Esophagus (tissue), 2 donors: ENCODE data around the gene ANXA3. TPM values are rescaled to one million over a fixed set of nuclear protein-coding genes. Genes with fewer than 3 reads are reported as not detected.
"Not testable (repeated sequence)": the region's sequence is repeated elsewhere in the genome, so short reads cannot be mapped to it uniquely, and the experiment has no call there.

Experiments used
- H3K27ac ChIP-seq, 2 donors: one replicate each; pipeline ENCODE4 v1.5.1; 2013; ENCODE audit warnings: low read depth in 2 of 2, mild to moderate bottlenecking in 2 of 2, inconsistent platforms in 1 of 2, low read length in 1 of 2, moderate library complexity in 1 of 2
- H3K27me3 ChIP-seq, 2 donors: one replicate each; pipeline ENCODE4 v1.6.1; 2013; ENCODE audit warnings: low read length in 2 of 2, control low read depth in 1 of 2, mild to moderate bottlenecking in 1 of 2; ENCODE audit not compliant: insufficient read depth in 2 of 2, control insufficient read depth in 1 of 2
- H3K36me3 ChIP-seq, 2 donors: one replicate each; pipeline ENCODE4 v1.6.1; 2013; ENCODE audit warnings: low read length in 1 of 2; ENCODE audit not compliant: control insufficient read depth in 2 of 2, insufficient read depth in 2 of 2
- H3K4me1 ChIP-seq, 2 donors: one replicate each; pipeline ENCODE4 v1.6.1; 2013; ENCODE audit warnings: low read length in 1 of 2; ENCODE audit not compliant: control insufficient read depth in 2 of 2, insufficient read depth in 2 of 2
- H3K4me3 ChIP-seq, 2 donors: one replicate each; pipeline ENCODE4 v1.5.1; 2013; ENCODE audit warnings: low read length in 2 of 2, mild to moderate bottlenecking in 2 of 2, low read depth in 1 of 2, moderate library complexity in 1 of 2
- H3K9me3 ChIP-seq, 2 donors: one replicate each; pipeline ENCODE4 v1.6.1; 2013; ENCODE audit warnings: mild to moderate bottlenecking in 2 of 2, low read depth in 1 of 2, low read length in 1 of 2, moderate library complexity in 1 of 2; ENCODE audit not compliant: control insufficient read depth in 2 of 2, insufficient read depth in 1 of 2
- WGBS, 2 donors: extraction: QIAGEN DNeasy Blood & Tissue Kit; methylation state at CpG; one replicate each; pipeline ENCODE4 v1.1.7; 2013; 5-methylcytosine and 5-hydroxymethylcytosine counted together
- polyA plus RNA-seq, 2 donors: library from polyadenylated mRNA; stranded (reverse); fragments of 200-250 nt; gene quantifications; one replicate each; pipeline ENCODE4 v1.2.3, GENCODE V29; 2013
- donor health status: healthy with polysubstance abuse.
- donor health status: Bipolar disorder and iron deficiency.

Gene ANXA3
- polyA plus RNA-seq, 2 donors, result 80.6 to 140 TPM

DNA sequence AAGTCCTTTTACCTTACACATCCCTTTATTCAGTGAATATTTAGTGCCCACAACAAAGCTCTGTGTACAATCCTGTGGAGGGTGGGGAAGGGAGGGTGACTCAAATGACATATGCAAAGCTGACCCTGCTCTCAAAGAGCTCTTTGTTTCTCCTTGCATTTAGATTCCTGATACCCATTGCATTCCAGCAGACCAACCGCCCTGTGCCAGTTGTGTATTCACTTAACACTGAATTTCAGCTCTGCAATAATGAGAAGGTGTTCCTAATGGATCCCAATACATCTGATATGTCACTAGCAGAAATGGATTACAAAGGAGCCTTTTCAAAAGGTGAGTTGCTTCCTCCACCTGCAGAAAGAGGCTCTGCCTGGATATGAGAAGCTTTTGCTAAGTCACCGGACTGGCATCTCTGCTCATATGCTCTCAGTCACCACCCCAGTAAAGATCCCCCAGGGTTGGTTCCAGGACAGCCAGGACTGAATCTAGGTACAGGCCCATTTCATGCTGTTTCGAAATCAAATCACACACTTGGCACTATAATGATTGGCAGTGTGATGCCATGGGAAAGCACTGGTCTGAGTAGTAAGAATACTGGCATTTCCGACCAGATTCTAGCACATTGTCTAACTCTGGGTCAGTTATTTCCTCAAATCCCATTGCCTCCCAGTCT lies 17.1 kb upstream of the ANXA3 start:
- Histone ChIP-seq H3K4me1 (no peaks in the 10 kb centered on the region), H3K27ac (no peak overlapping the region), H3K27me3 (no peaks in the 10 kb centered on the region), H3K4me3 (no peak overlapping the region), H3K36me3 (no peaks in the 10 kb centered on the region), H3K9me3 (no peaks in the 10 kb centered on the region)
- 80 to 84% methylated on average over 4 of the region's 4 CpGs for WGBS, 2 donors

DNA sequence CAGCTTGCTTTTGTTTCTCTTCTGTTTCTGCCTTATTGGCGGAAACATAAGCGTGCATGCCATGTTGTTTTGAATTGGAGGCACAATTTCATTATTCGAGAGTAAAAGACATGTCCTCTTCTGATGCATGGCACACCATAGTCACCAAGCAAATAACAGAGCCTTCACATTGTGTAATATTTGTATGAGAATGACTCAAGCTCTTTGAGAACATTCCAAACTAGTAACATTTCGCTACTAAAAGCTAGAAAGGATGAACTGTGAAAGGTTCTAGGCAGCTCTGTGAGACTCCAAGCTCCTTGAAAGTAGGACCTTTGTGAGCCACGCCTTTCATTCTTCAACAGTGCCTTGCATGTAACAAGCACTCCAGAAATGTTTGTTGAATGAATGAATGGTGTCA lies 9.2 kb upstream of the ANXA3 start:
- H3K27me3 ChIP-seq, result no peaks in the 10 kb centered on the region
- peaks cover 0 to 3% of the 10 kb centered on the region in 2 donors for H3K4me1 ChIP-seq
- WGBS, 2 donors, result 85 to 86% methylated on average over 5 of the region's 5 CpGs
- no peaks in the 10 kb centered on the region for H3K9me3 ChIP-seq
- no peak overlapping the region for H3K27ac ChIP-seq
- H3K36me3 ChIP-seq, result no peaks in the 10 kb centered on the region
- H3K4me3 ChIP-seq, result no peak overlapping the region

DNA sequence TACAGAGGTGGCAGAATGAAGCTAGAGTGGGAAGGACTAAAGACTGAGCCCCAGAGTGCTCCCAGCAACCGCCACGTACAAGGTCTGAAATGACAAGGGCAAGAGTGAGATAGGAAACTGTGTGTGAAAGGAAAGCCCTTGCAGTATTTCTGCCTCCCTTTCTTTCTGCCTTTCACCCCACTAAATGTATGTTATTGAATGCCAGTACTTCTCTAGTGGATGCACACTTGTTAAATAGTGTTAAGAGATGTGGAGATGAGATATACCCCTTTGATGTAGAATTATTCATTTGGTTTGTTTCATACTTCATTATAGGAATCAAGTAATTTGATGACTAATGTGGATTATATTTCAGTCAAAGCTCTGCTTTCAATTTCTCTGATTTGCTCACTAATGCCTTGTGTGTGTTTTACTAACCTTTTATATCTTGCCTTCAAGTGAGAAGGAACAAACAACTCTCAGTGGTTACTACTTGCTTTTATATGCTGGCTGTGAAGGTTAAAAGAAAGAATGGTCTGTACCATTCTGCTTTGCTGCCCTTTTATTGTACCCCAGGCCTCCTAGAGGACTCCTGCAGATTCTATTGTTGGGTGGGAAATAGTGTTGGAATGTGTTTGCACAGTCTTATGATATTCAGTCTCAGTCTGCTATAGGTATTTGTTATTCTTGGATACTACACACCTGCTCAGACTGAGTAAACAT lies 8.0 kb upstream of the ANXA3 start:
- WGBS, 2 donors, result 76 to 78% methylated on average over 2 of the region's 2 CpGs
- Histone ChIP-seq H3K27ac (no peak overlapping the region), H3K9me3 (no peaks in the 10 kb centered on the region)

DNA sequence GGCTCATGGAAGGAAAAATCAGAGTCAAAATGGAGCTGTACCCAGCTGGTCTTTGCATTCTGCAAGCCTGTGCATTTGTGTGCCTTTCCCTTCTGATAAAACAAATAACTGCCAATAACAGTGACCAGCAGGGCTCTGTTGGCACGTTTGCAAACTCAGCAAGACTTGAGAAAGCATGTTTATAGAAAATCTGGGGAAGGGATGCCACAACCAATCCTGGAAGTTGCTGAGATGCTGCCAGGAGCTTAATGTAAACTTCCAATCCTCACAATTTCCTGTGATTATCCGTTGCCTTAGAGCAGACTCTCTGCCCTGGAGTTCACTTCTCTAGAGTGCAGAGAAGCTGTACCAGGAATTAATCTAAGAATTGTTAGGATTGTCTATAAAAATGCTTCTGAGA lies 6.9 kb upstream of the ANXA3 start:
- Histone ChIP-seq H3K9me3 (no peaks in the 10 kb centered on the region), H3K27ac (no peak overlapping the region), H3K27me3 (no peaks in the 10 kb centered on the region), H3K4me3 (no peak overlapping the region), H3K36me3 (no peaks in the 10 kb centered on the region), H3K4me1 (peaks cover 0 to 3% of the 10 kb centered on the region in 2 donors)
- WGBS, 2 donors, result 32 to 50% methylated on average over 2 of the region's 2 CpGs

More for the DNA sequence above, 8.0 kb upstream of the ANXA3 start:
- Histone ChIP-seq H3K4me1 (peaks cover 0 to 3% of the 10 kb centered on the region in 2 donors), H3K36me3 (no peaks in the 10 kb centered on the region), H3K27me3 (no peaks in the 10 kb centered on the region), H3K4me3 (no peak overlapping the region)

DNA sequence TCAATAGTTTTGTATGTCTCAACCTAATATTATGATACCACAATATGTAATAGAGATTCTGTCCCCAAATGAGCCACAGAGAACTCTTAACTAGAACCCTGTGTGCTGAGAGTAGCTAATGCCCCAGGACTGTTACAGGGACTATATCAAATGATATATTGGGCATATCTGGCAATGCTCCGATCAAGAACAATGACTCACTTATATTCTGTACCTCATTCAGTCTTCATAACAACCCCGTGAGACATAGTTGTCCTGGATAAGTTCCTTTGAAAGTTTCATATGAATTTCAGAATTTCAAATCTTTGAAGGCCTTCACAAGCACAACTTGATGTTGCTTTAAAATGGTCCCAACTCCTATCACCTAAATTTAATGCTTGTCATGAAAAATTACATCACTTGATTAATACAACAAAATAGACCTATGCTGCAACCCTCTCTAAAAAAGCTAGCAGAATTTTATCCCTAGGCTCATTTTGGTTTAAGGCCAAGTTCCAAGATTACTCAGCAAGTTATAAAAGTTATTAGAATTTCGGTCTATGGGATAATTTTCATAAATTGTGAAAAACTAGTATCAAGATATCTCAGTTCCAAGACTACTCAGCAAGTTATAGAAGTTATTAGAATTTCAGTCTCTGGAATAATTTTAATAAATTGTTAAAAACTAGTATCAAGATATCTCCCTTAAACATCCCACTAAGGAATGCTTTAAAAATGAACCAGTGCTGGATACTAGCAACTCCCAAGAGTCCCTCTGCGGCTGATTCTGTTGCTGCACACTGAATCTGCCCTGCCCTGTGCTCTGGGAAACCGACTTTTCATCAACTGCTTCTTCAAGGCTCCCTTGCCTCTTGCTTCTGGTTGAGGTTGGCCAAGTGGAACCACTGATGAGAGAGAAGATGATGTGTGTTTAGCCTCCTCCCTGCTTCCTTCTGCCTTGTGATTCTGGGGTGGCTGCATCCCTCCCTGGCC lies 6.0 kb upstream of the ANXA3 start:
- H3K36me3 ChIP-seq, result no peaks in the 10 kb centered on the region
- H3K27me3 ChIP-seq, result no peaks in the 10 kb centered on the region
- H3K4me1 ChIP-seq, result peaks cover 0 to under 1% of the 10 kb centered on the region in 2 donors
- H3K27ac ChIP-seq, result no peak overlapping the region
- H3K9me3 ChIP-seq, result no peaks in the 10 kb centered on the region
- 72 to 77% methylated on average over 5 of the region's 5 CpGs for whole genome bisulfite sequencing, 2 donors
- H3K4me3 ChIP-seq, result no peak overlapping the region

DNA sequence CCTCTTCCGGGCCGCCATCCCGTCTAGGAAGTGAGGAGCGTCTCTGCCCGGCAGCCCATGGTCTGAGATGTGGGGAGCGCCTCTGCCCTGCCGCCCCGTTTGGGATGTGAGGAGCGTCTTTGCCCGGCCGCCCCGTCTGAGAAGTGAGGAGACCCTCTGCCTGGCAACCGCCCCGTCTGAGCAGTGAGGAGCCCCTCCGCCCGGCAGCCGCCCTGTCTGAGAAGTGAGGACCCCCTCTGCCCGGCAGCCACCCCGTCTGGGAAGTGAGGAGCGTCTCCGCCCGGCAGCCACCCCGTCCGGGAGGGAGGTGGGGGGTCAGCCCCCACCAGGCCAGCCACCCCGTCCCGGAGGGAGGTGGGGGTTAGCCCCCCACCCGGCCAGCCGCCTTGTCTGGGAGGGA lies 3.7 kb upstream of the ANXA3 start:
- H3K4me3 ChIP-seq, H3K27me3 ChIP-seq, H3K4me1 ChIP-seq, H3K27ac ChIP-seq, H3K9me3 ChIP-seq, H3K36me3 ChIP-seq: not testable (repeated sequence)
- 92 to 93% methylated on average over 27 to 28 of the region's 28 CpGs for WGBS, 2 donors

DNA sequence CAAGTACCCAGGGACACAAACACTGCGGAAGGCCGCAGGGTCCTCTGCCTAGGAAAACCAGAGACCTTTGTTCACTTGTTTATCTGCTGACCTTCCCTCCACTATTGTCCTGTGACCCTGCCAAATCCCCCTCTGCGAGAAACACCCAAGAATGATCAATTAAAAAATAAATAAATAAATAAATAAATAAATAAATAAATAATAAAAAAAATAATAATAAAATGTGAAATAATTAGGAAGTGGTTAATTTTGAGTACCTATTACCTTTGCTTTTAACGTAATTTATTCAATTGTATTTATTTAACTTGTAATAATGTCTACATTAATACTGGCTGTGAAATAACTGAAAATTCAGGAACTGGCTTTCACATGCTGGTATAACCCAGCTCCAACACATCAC lies 2.7 kb upstream of the ANXA3 start:
- H3K27ac ChIP-seq, H3K36me3 ChIP-seq, H3K4me1 ChIP-seq, H3K4me3 ChIP-seq, H3K27me3 ChIP-seq, H3K9me3 ChIP-seq: not testable (repeated sequence)
- WGBS, 2 donors, result 96 to 97% methylated on average over 2 of the region's 4 CpGs

DNA sequence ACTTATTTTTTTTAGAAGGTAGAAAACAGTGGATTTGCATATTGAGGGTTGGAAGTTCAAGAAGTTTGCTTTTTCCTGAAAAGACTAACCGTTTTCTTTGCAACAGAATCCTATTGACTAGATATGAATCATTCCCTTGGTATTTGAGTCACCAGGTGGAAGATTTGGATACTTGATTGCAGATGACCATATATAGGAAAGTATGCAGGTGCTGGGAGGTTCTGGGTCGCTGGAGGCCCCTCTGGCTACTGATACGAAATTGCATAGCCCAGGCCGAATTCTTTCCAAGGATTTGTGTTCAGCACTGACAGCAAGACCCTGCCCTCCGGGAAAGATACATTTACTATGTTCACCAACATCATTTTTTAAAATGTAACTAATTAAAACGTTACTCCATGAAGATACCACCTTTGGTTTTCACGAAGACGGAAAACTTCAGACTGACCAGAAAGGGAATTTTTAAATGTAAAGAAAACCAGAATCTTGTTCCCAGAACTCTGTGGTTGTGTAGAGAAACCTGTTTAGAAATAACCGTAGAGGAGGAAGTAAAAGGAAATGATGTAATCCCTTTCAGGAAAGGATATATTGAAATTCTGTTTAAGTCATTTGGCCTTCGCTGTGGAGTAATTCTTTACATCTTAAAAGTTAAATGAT lies 946 bp downstream of the ANXA3 start:
- Histone ChIP-seq H3K27me3 (no peaks in the 10 kb centered on the region), H3K4me1 (peaks cover 0 to 5% of the 10 kb centered on the region in 2 donors), H3K27ac (peak overlapping the region; percentile 67 to 80), H3K9me3 (no peaks in the 10 kb centered on the region), H3K36me3 (no peaks in the 10 kb centered on the region), H3K4me3 (peak overlapping the region; percentile 66 to 69)
- 47 to 49% methylated on average over 10 of the region's 10 CpGs for WGBS, 2 donors

DNA sequence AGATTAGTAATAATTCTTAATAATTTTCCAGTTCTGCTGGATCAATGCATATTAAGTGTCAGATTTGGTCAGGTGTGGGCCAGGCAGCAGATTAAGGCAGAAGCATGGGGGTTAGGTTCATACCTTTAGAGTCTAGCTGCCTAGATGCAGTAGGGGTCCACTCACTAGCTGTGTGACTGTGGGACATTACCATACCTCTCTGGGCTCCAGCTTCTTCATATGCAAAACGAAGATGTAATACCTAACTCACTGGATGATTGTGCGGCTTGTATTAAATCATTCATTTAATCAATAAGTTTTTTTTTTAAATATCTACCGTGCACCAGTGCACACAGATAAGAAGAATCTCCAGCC lies 1.4 kb downstream of the ANXA3 start:
- Histone ChIP-seq H3K4me3 (peak overlapping the region in 1 of 2 donors; percentile 22), H3K36me3 (no peaks in the 10 kb centered on the region), H3K4me1 (peaks cover 0 to 5% of the 10 kb centered on the region in 2 donors), H3K9me3 (no peaks in the 10 kb centered on the region), H3K27ac (peak overlapping the region in 1 of 2 donors; percentile 55), H3K27me3 (no peaks in the 10 kb centered on the region)
- 90 to 91% methylated on average over 3 of the region's 3 CpGs for WGBS, 2 donors
